Measurements from ENCODE around the gene KRTAP5-10.
"Not testable (repeated sequence)": the region's sequence is repeated elsewhere in the genome, so short reads cannot be mapped to it uniquely, and the experiment has no call there.

The KRTAP5-10 gene

DNA sequence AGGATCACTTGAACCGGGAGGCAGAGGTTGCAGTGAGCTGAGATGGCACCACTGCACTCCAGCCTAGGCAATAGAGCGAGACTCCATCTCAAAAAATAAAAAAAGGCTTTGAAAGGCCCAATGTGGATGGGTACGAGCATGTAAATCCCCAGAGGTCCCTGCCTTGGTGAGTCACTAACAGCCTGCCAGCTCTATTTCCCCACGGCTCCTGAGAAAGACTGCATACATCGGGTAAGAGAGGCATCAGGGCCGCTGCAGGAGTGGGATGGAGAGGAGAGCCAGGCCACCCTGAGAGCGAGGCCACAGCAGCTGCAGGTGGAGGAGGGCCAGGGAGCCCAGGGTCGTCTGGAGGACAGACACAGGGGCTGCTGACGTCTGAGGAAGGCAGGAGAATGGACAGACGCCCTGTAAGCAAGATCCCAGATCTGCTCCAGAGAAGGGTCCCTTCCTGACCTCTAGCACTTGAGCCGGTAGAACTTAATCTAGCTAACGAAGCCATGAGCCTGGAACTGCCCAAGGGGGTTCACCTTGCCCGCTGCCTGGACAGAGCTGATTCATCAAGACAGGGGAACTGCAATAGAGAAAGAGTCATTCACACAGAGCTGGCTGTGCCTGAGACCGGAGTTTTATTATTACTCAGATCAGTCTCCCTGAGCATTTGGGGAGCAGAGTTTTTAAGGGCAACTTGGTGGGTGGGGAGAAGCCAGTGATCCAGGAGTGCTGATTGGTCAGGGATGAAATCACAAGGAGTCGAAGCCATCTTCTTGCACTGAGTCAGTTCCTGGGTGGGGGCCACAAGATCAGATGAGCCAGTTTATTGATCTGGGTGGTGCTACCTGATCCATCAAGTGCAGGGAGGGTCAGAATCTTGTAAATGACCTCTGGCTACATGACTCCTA lies 22.2 kb upstream of the KRTAP5-10 start:
- no peak for DNase-seq

DNA sequence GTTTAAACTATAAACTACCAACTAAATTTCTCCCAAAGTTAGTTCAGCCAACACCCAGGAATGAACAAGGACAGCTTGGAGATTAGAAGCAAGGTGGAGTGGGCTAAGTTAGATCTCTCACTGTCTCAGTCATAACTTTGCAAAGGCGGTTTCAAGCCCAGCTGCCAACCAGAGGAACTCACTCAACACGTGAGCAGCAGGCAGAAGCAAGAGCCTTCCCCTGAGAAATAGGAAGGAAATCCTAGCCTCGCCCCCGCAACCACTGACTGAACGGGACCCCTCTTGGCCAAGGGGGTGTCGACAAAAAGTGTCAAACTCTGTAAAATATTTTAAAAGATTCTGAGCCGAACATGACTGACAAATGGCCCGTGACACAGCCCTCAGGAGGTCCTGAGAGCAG lies 21.5 kb upstream of the KRTAP5-10 start:
- no peak for DNase-seq

DNA sequence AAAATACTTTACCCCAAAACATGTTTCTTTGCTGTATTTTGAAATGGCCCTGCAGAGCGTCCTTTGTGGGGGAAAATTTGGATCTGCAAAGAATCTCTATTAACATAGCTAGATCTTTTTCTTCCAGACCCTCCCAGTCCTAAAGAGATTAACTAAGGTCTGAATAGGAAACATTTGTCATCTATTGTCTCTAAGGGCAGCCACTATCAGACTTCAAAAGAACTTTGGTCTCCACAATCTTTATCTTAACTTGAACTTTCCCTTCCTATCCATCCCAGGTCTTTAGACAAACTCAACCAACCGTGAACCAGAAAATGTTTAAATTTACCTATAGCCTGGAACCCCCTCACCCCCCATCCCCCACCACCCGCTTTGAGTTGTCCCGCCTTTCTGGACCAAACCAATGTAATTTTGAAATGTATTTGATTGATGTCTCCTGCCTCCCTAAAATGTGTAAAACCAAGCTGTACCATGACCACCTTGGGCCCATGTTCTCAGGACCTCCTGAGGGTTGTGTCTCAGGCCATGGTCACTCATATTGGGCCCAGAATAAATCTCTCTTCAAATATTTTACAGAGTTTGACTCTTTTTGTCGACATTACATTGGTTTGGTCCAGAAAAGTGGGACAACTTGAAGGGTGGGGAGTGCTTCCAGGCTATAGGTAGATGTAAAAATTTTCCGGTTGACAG lies 20.7 kb upstream of the KRTAP5-10 start:
- no peak for DNase-seq

DNA sequence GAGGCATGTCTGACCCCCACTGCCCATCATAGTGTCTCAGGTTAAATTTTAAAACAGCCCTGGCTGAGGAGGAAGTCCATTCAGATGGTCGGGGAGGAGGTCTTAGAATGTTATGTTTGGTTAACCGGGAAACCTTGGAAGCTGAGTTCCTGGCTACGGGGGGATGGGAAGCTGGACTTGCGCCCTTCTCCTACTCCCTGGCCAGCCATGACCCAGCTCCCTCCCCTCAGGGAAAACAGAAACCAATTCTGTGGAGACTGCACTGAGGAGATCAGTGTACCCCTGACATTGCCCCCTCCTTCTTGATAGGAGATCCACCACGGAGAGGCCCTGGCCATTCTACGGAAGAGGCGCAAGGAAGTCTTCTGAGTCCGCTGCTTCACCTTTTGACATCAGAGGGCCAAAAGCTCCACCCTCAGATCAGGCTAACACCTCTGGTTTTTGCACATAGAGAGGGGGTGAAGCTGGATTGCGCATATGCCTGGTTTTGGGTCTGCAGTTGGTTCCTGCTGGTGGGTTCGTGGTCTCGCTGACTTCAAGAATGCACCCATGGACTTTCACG lies 19.9 kb upstream of the KRTAP5-10 start:
- no peak for DNase-seq

DNA sequence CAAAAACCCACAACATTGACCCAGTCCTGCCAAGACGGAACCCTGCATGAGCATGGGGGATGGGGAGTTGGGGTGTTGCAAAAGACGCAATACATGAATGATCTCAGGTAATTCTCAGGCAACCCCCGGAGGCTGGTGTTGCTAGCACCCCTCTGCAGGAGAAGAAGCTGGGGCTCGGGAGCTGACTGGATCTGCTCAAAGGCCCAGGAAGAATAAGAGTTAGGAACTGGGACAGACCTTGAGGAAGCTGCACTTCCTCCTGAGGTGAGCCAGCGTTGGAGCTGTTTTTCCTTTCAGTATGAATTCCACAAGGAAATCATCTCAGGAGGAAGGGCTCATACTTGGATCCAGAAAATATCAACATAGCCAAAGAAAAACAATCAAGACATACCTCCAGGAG lies 17.2 kb upstream of the KRTAP5-10 start, which contains the start of gene KRTAP5-9:
TSS of gene KRTAP5-9 (plus strand) at position 301 of the 400 bp plus-strand sequence. CDS start 238 bp downstream, outside the sequence.
- DNase-seq = no peak

DNA sequence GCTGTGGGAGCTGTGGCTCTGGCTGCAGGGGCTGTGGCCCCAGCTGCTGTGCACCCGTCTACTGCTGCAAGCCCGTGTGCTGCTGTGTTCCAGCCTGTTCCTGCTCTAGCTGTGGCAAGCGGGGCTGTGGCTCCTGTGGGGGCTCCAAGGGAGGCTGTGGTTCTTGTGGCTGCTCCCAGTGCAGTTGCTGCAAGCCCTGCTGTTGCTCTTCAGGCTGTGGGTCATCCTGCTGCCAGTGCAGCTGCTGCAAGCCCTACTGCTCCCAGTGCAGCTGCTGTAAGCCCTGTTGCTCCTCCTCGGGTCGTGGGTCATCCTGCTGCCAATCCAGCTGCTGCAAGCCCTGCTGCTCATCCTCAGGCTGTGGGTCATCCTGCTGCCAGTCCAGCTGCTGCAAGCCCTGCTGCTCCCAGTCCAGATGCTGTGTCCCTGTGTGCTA lies 16.6 kb upstream of the KRTAP5-10 start:
- no peak for DNase-seq

DNA sequence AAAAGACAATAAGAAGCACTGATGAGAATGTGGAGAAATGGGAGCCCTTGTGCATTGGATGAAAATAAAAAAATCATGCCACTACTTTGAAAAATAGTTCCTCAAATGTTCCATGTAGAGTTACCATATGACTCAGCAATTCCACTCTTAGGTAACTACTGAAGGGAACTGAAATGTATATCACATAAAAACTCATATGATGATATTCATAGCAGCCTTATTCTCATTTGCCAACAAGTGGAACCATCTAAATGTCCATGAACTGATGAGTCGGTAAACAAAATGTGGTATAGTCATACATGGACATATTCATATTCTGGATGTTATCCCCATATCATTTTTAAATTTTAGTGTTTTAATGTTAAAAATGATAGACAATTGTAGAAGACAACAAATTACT lies 13.7 kb upstream of the KRTAP5-10 start:
- no peak for DNase-seq

DNA sequence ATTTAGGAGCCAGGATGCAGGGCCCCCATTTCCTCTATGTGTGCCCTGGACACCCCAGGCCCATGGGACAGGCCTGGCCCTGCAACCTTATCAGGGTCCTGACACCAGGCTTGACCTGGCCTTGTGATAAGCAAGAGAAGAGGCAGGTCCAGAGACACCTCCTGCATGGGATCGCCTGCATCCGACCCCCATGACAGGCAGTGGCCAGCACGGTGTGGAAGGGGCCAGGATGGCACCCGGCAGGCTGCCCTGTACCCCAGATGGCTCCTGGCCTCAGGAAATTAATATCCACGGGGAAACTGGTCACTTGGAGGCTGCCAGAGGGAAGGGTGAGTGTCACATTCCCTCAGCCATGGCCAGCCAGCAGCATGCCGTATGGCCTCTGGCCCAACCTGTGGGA lies 10.4 kb upstream of the KRTAP5-10 start:
- DNase-seq = no peak

DNA sequence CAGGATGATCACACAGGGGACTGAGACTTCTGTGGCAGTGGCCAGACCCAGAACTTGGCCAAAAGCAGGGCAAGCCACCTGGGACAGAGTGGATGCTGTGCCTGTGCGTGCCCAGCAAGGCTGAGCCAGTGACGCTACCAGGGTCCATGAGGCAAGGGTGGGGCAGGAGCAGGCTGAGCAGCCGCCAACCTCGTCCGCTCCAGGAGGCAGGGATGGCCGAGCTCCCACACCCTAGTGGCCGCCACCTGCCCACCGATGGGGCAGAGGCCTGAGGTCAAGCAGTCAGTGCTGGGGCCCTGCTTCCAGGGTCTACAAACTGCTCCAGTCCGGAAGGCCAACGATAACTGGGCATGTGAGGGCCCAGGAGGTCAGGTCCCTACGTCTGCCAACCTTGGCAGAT lies 9.9 kb upstream of the KRTAP5-10 start:
- DNase-seq = no peak

DNA sequence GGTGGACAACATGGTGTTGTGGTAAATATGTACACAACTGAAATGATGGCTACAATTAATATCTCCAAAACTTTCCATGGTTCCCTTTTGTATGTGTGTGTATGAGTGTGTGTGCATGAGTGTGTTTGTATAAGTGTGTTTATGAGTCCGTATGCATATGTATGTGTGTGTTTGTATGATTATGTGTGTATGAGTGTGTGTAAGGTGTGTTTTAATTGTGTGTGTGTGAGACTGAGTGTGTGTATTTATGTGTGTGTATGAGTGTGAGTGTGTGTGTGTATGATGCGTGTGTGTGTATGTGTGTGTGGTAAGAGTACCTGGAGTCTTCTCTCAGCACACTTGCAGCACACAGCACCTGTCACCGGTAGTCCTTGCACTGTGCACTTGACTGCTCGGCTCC lies 9.3 kb upstream of the KRTAP5-10 start:
- no peak for DNase-seq

DNA sequence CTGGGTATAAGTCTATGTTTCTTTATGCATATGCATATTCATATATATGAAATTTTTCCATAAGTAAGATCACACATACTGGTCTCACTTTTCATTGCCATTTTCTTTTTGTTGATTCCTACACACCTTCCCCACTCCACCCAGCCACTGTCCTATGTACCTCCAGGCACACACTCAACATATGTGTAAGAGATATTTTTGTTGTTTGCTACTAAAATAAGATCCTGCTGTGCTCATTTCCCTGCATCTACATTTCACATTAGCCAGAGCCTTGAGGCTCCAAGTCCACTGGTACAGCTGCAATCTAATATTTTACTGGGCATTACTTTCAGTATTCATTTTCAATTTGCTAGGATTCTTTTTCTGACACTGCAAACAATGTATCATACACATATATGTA lies 8.1 kb upstream of the KRTAP5-10 start:
- DNase-seq = no peak

DNA sequence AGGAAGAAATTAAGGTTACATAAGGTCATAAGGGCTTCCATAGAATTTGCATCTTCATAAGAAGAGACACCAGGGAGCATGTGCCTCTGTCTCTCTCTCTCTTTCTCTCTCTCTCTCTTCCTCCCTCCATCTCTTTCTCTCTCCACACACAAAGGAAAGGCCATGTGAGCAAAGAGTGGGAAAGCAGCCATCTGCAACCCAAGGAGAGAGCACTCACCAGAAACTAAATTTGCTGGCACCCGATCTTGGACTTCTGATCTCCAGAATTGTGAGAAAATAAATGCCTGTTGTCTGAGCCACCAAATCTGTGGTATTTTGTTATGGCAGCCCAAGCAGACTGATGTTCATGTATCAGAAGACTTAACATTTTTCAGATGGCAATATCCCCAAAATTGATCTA lies 6.4 kb upstream of the KRTAP5-10 start:
- DNase-seq = no peak

DNA sequence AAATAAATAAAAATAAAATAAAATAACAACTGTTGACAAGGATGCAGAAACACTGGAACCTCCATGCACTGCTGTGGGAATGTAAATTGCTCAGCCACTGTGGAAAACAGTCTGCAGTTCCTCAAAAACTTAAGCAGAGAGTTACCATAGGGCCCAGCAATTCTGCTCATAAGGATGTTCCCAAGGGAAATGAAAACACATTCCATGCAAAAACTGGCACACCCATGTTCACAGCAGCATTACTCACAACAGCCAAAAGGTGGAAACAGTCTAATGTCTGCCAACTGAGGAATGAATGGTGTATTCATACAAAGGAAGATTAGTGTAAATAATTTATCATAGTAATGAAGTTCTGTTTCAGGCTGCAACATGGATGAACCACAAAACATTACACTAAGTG lies 3.2 kb upstream of the KRTAP5-10 start:
- no peak for DNase-seq

DNA sequence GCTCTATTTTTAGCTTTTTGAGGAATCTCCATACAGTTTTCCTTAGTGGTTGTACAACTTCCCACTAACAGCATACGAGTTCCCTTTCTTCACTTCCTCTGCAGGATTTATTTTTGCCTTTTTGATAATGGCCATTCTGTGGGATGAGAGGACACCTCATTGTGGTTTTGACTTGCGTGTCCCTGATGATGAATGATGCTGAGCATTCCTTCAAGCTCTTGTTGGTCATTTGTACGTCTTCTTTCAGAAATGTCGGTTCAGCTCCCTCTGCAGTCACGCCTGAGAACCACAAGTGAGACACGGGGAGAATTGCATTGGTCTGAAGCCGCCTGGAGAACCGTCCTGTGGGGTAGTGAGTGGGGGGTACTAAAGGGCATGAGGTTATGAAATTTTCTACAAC lies 2.0 kb upstream of the KRTAP5-10 start:
- peak; percentile 3 for DNase-seq

DNA sequence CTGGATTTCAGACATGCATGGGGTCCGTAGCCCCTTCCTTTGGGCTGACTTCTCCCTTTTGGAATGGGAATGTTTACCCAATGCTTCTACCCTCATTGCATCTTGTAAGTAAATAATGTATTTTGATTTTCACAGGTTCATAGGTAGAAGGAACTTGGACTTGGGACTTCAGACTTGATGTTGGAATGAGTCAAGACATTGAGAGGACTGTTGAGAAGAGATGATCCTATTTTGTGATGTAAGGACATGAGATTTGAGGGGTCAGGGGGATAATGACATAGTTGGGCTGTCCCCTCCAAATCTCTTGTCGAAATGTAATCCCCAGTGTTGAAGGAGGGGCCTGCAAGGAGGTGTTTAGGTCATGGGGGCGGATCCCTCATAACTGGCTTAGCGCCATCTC lies 933 bp upstream of the KRTAP5-10 start:
- DNase-seq = no peak

DNA sequence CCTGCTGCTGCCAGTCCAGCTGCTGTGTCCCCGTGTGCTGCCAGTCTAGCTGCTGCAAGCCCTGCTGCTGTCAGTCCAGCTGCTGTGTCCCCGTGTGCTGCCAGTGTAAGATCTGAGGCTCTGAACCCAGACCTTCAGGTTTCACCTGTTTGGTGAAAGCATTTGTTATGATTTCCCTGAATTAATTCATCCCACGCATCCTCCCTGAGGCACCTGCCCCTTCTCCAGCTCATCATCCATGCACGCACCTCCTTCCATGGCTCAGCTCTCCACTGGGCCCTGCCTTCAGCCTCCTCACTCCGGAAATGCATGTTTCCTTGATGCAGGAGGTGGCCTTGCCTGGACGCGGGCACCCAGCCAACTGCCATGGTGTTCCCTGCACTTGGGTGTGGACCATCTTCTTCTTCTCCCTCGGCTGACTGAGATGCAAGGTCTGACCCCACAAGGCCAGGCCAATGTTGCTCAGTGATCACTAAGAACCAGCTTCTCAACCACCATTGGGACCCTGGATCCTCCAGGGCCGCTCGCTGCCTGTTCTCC lies 788 bp downstream of the KRTAP5-10 start:
- DNase-seq = no peak

DNA sequence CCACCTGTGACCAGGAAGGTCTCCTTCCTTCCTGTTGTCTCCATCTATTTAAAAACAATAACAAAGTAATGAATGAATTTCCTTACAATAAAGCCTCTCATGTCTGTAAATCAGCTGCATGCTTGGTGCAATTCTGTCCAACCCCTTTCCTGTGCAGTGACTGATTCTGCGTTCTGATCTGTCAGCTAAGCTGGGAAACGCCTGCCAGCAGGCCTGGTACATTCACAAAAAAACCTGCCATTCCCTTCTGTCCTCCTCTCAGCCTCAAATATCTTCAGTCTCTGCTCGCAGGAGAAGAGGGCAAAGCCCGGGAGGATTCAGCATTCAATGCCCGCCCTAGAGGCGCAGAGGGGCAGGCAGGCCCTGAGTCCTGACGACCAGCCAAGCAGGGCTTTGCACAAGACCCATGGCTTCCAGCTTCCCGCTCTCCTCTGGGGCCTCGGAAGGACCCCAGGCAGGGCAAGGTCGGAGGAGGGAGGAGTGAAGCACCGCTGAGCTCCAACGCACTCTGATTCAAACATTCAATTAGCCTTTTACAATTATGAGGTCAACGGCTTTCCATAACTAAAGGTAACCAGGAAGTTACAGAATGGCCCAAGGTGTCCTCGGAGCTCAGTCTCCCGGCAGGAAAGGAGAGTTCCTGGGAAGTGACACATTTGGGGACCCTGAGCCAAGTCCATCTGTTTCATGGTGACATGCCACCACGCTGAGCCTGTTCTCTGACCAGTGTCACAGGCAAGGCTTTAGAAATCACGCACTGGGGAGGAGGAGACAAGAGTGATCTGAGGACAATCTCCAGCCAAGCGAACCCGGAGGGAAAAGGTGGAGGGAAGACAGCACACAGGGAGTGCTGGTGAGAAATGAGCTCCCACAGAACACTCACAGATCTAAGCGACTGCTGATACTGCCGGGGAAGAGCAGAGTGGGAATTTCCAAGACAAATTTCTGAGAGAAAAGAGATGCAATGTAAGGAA lies 1.6 kb downstream of the KRTAP5-10 start:
- not testable (repeated sequence) for DNase-seq

DNA sequence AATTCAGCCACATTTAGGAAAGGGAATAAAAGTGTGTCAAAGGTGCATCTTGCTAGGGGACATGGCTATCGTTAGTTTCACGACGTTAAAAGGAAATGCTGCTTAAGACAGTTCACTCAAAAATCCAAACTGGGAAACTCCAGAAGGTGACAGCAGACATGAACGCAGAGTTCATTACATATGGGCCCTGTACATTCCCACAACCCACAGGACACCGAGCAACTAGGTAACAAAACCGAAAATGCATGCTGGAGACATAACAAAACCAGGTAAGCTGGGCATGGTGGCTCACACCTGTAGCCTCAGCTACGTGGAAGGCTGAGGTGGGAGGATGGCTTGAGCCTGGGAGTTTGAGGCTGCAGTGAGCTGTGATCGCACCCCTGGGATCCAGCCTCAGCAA lies 2.3 kb downstream of the KRTAP5-10 start:
- DNase-seq = not testable (repeated sequence)

DNA sequence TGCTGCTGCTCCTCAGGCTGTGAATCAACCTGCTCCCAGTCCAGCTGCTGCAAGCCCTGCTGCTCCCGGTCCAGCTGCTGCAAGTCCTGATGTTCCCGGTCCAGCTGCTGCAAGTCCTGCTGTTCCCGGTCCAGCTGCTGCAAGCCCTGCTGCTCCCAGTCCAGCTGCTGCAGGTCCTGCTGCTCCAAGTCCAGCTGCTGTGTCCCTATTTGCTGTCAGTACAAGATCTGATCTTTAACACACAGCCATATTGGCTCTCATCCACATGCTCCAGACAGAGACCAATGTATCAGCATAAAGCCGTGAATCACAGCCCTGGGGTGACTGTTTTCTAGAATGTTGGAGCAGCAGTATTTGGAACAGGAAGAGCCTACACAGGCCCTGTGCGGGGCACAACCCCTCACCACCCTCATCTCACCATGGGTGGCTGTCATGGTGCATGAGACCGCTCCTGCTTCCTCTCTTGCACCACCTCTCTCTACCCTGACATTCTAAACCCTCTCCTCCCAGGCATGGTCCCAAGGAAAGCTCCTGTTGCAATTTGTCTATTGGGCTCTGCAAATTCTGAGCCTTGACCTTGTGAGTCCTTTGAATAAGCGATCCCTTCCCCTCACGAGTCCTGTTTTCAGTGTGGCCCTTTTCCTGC lies 3.5 kb downstream of the KRTAP5-10 start:
- no peak for DNase-seq

DNA sequence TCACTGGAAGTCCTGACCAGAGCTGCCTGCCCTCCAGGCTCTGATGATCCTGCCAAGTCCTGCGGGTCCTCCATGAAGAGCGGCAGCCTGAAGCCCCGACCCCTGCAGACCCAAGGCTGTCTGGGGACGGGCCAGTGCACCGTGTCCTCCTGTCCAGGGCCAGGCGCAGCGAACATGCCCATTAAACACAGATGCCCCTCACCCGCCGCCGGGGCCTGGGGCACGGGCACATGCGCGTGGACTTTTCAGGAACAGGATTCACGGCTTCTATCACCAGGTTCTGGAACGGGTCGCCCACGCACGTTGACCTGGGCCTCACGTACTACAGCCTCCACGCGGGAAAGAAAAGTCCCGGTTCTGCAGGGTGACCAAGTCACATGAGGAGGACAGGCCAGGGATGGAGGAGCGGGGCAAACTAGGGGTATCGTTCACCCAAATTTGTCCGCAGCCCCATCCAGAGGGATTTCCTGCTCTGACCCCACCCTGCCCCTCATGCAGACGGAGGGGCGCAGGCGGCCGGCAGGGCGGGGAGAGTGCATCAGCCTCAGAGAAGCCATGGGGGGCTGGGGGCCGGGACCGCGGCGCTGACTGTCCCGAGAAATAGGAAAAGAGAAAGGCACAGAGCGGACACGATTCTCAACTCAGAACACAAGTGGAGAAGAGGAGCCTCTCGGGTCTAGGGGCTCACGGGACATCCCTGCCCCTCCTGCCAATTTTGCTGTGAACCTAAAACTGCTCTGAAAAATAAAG lies 5.9 kb downstream of the KRTAP5-10 start:
- not testable (repeated sequence) for DNase-seq

DNA sequence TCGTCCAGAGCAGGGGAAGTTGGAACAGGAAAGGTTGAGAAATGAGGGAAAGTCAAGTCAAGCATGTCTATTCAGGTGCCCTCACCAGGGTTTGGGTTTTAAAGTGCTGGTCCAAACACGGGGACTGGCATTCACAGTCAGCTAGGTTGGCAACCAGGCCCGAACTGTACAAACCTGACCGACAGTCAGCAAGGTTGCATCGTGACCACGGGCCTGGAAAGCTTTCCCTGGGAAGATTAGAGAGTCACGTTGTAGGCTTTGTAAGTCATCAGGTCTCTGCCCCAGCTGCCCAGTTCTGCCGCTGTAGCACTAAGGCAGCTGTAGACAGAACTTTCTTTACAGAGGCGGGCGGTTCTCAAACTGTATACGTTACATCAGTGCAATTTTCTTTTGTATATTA lies 7.4 kb downstream of the KRTAP5-10 start:
- no peak for DNase-seq
